ENCODE results near the gene SLC9A3.

GRCh38 chr5:533955-534742, 9.9 kb upstream of the SLC9A3 start:
- no peak for TF ChIP-seq CTCF (IDR thresholded peaks at IDR 0.05; ENCODE audit: low read depth, low read length, poor library complexity, severe bottlenecking)
- no peak for TF ChIP-seq EZH2phosphoT487 (IDR thresholded peaks at IDR 0.05; ENCODE audit: borderline replicate concordance, low read length)
